ENCODE data around the gene MANF.
"Not testable (repeated sequence)": the region's sequence is repeated elsewhere in the genome, so short reads cannot be mapped to it uniquely, and the experiment has no call there.

GRCh38 chr3:51368276-51368675, 16.8 kb upstream of the MANF start:
- not testable (repeated sequence) for TF ChIP-seq TAF1 (IDR thresholded peaks at IDR 0.05; ENCODE audit: borderline replicate concordance, low read depth, low read length); POLR2A (IDR thresholded peaks at IDR 0.05; ENCODE audit: low read depth, low read length)

Measured in GM12892 (cell line).